ENCODE data around the gene CORO2B. TPM values are rescaled to one million over a fixed set of nuclear protein-coding genes. Genes with fewer than 3 reads are reported as not detected.

Gene CORO2B
- total RNA-seq (2021): 3.8 and 4.4 TPM in 2 replicates
- percentile 44 among the genes with signal in this experiment for Bru-seq, nascent RNA
- percentile 41 among the genes with signal in this experiment for BruChase-seq, experiment 1, labeled RNA remaining after a 2-hour chase
- percentile 42 among the genes with signal in this experiment for BruChase-seq, experiment 2, labeled RNA remaining after a 6-hour chase
- long read RNA-seq, transcript CORO2B-204 (12 exons, 3,566 nt): major isoform, 10 of 12 reads
- long read RNA-seq, partial matches to known transcripts: 2 of 12 reads
- long read RNA-seq, other reads (novel, unspliced or antisense): 0 of 12 reads

DNA sequence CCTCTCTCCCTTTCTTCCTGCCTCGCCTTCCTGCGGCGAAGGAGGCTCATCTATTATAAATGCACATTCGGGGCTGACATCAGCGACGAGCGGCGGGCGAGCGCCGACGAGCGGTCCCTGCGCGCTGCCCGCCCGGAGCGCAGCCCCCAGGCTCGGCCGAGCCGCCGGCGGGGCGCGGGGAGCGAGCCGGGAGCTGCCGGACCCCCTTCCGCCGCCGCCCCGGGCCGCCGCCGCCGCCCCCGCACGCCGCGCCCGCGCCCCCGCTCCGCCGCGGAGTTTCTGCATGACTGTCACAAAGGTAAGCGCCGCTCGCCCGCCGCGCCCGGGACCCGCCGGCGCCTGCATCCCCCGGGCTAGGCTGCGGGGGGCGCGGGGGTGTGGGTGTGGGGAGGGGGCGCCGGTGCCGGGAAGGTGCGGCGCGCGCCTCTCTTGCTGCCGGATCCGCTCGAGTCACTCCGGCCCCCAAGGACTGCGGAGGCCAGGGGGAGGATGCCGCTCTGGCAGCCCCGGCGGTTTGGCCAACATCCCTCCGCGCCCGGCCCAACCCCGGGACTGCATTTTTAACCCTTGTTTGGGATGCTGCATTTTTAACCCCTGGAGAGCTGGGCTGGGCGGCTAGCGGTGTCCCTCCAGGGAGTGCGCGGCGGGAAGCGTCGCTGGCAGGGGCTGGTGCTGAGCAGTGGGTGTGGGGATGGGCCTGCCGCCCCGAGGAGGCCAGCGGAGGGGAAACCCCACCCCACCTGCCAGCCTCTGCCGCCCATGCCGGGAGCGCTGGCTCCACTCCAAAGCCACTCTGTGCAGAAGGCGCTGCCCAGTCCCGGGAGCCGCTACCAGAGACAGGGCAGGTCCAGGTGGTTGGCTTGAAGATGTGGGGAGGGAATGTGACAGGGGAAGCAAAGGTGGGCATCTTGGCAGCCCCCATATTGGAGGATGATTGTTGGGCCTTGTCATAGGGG is at the start of gene CORO2B:
TSS of gene CORO2B (plus strand) at position 14 of the 956 bp plus-strand sequence. CDS start at position 284, 270 bp downstream.
- Histone ChIP-seq H3K27ac (ENCODE audit: low read depth, low read length, poor library complexity, severe bottlenecking) (peak within 1 kb of the TSS; percentile 72), H3K36me3 (ENCODE audit: insufficient read depth, low read length, poor library complexity, severe bottlenecking) (no peaks in the 10 kb centered on the region), H3K4me1 (ENCODE audit: insufficient read depth, low read length, poor library complexity, severe bottlenecking) (peaks cover 13% of the 10 kb centered on the region), H3K27me3 (replicated peaks; ENCODE audit: insufficient read depth, low read depth, low read length, poor library complexity) (no peaks in the 10 kb centered on the region), H3K4me3 (ENCODE audit: low read depth, low read length, poor library complexity, severe bottlenecking) (peak within 1 kb of the TSS; percentile 81), H3K9me3 (ENCODE audit: low read depth, low read length, poor library complexity, severe bottlenecking) (no peaks in the 10 kb centered on the region)
- ChIA-PET CTCF (interaction anchor here (1.0 to 1.4 kb wide), 2 partner anchors 19 to 95 kb away, joined by 3 to 7 read pairs; no protein-coding TSS in a partner anchor), POLR2A (ENCODE audit: low non-redundant PET) (no interaction called here)
- no peak for TF ChIP-seq EZH2 (IDR thresholded peaks at IDR 0.05; ENCODE audit: borderline replicate concordance, low read depth, low read length, poor library complexity, severe bottlenecking)
- no peak for TF ChIP-seq CTCF (conservative IDR thresholded peaks at IDR 0.05; ENCODE audit: low read depth, low read length)
- no TSS peak for BruUV-seq (replicated peaks)
- intact Hi-C loops (cut with micrococcal nuclease; ENCODE audit: unreplicated experiment): loop anchor here (5.0 kb wide), 1 partner anchor 93 kb away; no protein-coding TSS in a partner anchor
- peak; percentile 84 for DNase-seq (ENCODE audit: low spot score)

DNA sequence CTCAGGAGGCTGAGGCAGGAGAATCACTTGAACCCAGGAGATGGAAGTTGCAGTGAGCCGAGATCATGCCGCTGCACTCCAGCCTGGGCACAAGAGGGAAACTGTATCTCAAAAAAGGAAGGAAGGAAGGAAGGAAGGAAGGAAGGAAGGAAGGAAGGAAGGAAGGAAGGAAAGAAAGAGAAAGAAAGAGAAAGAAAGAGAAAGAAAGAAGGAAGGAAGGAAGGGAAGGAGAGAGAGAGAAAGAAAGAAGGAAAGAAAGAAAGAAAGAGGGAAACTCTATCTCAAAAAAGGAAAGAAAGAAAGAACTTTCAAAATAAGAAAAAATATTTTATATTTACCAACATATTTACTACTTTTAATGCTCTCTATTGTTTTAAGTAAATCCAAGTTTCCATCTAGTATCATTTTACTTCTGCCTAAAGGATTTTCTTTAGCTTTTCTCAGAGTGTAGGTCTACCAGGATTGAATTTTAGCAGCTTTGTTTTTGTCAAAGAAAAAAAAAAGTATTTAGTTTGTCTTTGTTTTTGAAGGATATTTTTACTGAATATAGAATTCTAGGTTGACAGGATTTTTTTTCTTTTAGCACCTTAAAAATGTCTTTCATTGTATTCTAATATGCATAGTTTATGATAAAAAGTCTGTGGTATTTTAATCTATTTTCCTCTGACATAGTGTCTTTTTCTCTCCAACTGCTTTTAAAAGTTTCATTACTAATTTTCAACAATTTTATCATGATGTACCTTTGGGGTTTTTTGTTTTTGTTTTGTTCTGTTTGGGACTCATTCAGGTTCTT is 47.2 kb upstream of the CORO2B start:
- ChIA-PET POLR2A (ENCODE audit: low non-redundant PET) (no interaction called here), CTCF (no interaction called here)
- no peak for TF ChIP-seq CTCF (conservative IDR thresholded peaks at IDR 0.05; ENCODE audit: low read depth, low read length)
- TF ChIP-seq EZH2 (IDR thresholded peaks at IDR 0.05; ENCODE audit: borderline replicate concordance, low read depth, low read length, poor library complexity, severe bottlenecking): no peak
- no peaks in the 10 kb centered on the region for H3K27me3 ChIP-seq (replicated peaks; ENCODE audit: insufficient read depth, low read depth, low read length, poor library complexity)
- no peaks in the 10 kb centered on the region for H3K36me3 ChIP-seq (ENCODE audit: insufficient read depth, low read length, poor library complexity, severe bottlenecking)
- DNase-seq (ENCODE audit: low spot score): no peak
- no peak overlapping the region for H3K27ac ChIP-seq (ENCODE audit: low read depth, low read length, poor library complexity, severe bottlenecking)
- peaks cover 3% of the 10 kb centered on the region for H3K9me3 ChIP-seq (ENCODE audit: low read depth, low read length, poor library complexity, severe bottlenecking)
- intact Hi-C loops (cut with micrococcal nuclease; ENCODE audit: unreplicated experiment): no loop called here
- no TSS peak for BruUV-seq (replicated peaks)
- no peaks in the 10 kb centered on the region for H3K4me1 ChIP-seq (ENCODE audit: insufficient read depth, low read length, poor library complexity, severe bottlenecking)
- H3K4me3 ChIP-seq (ENCODE audit: low read depth, low read length, poor library complexity, severe bottlenecking): no peak overlapping the region

All from A673 (cell line).